ENCODE results near the gene MYLK.

Gene MYLK

DNA sequence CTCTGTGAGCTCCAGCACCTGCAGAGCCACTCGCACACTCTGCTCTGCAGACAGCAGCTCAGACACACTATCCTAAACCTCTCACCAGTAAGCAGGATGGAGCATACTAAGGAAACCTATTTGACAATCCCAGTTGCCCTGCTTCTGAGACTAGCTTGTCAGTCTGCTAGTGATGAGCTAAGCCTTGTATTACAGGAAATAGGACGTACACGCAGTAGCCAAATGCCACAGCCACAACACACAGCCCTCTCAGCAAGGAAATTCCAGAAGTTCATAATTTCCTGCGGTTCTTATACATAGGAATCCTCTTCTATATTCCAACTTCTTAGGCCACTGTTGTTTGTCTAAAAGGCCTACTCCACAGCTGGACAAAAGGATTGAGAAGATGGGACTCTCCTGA lies 74.5 kb downstream of the MYLK start:
- peaks cover 0 to 2% of the 10 kb centered on the region in 2 donors for H3K4me1 ChIP-seq (ENCODE audit: control insufficient read depth in 2 of 2, insufficient read depth in 1 of 2, low read depth in 1 of 2, low read length in 2 of 2)

DNA sequence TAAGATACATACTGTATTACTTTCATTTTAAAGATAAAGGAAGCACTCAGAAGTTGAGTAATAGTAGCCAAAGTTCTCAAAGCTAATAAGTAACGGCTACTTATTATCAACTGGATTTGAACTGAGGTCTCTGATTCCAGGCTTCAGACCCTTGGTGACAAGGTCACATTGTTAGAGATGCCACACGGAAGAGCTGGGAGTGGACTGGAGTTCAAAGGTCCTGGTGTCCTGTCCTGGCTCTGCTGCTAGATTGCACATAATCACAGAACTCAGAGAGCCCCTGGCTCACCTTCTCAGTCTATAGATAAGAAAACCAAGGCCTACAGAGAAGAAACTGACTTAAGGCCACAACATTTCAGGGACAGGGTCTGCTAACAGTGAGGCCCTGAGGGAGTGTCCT lies 75.3 kb downstream of the MYLK start:
- H2BK5ac ChIP-seq (ENCODE audit: low read length), result no peak overlapping the region
- no peak overlapping the region for H2BK12ac ChIP-seq (ENCODE audit: low read length)
- WGBS, 2 donors (ENCODE audit: extremely low coverage in 2 of 2, insufficient read length in 2 of 2, insufficient replicate concordance in 1 of 2), result no CpG with 5 or more reads among the region's 2 CpGs
- H2AFZ ChIP-seq (ENCODE audit: low read length), result no peak overlapping the region
- no peak overlapping the region for H2BK120ac ChIP-seq (ENCODE audit: low read depth, low read length)
- H3K27me3 ChIP-seq (ENCODE audit: control insufficient read depth in 3 of 3, insufficient read depth in 3 of 3, low read depth in 1 of 3, low read length in 3 of 3), result no peaks in the 10 kb centered on the region
- no peak overlapping the region for H3K27ac ChIP-seq (replicated peaks; ENCODE audit: low read length)
- no peak overlapping the region for H3K4me2 ChIP-seq (ENCODE audit: insufficient read depth, low read length, poor library complexity, severe bottlenecking)
- no peaks in the 10 kb centered on the region for H3K36me3 ChIP-seq (replicated peaks in 1 of 2; ENCODE audit: control insufficient read depth in 2 of 2, insufficient read depth in 2 of 2, low read length in 2 of 2)
- H3K14ac ChIP-seq (ENCODE audit: low read length), result no peak overlapping the region
- H2BK15ac ChIP-seq (ENCODE audit: low read length), result no peak overlapping the region
- H3K9me3 ChIP-seq (replicated peaks in 1 of 2; ENCODE audit: control insufficient read depth in 2 of 2, insufficient read depth in 1 of 2, low read depth in 1 of 2, low read length in 2 of 2), result peaks cover 0 to 2% of the 10 kb centered on the region in 2 donors
- H3K4me3 ChIP-seq (ENCODE audit: low read length in 2 of 2), result no peak overlapping the region
- no peak for DNase-seq (ENCODE audit: low spot score)
- H4K8ac ChIP-seq (ENCODE audit: low read depth, low read length), result no peak overlapping the region
- H2AK5ac ChIP-seq (ENCODE audit: low read depth, low read length), result no peak overlapping the region
- H3K9ac ChIP-seq (ENCODE audit: low read depth, low read length, poor library complexity), result no peak overlapping the region
- H3K4ac ChIP-seq (ENCODE audit: low read length), result no peak overlapping the region
- no peak overlapping the region for H3K18ac ChIP-seq (ENCODE audit: low read length)
- no peak overlapping the region for H3K23ac ChIP-seq (ENCODE audit: low read depth, low read length, poor library complexity)
- no peaks in the 10 kb centered on the region for H3K79me1 ChIP-seq (ENCODE audit: low read depth, low read length)
- H4K91ac ChIP-seq (ENCODE audit: low read depth, low read length, poor library complexity), result no peak overlapping the region
- peaks cover 0 to 2% of the 10 kb centered on the region in 2 donors for H3K4me1 ChIP-seq (ENCODE audit: control insufficient read depth in 2 of 2, insufficient read depth in 1 of 2, low read depth in 1 of 2, low read length in 2 of 2)

More for the DNA sequence above, 74.5 kb downstream of the MYLK start:
- Histone ChIP-seq H2BK12ac (ENCODE audit: low read length) (no peak overlapping the region), H3K23ac (ENCODE audit: low read depth, low read length, poor library complexity) (no peak overlapping the region), H3K79me1 (ENCODE audit: low read depth, low read length) (no peaks in the 10 kb centered on the region), H3K18ac (ENCODE audit: low read length) (no peak overlapping the region), H3K9ac (ENCODE audit: low read depth, low read length, poor library complexity) (no peak overlapping the region), H3K27me3 (ENCODE audit: control insufficient read depth in 3 of 3, insufficient read depth in 3 of 3, low read depth in 1 of 3, low read length in 3 of 3) (no peaks in the 10 kb centered on the region), H3K4me3 (ENCODE audit: low read length in 2 of 2) (no peak overlapping the region), H3K27ac (replicated peaks; ENCODE audit: low read length) (no peak overlapping the region), H2AFZ (ENCODE audit: low read length) (no peak overlapping the region), H2AK5ac (ENCODE audit: low read depth, low read length) (no peak overlapping the region), H3K14ac (ENCODE audit: low read length) (no peak overlapping the region), H4K8ac (ENCODE audit: low read depth, low read length) (no peak overlapping the region), H2BK15ac (ENCODE audit: low read length) (no peak overlapping the region), H3K4me2 (ENCODE audit: insufficient read depth, low read length, poor library complexity, severe bottlenecking) (no peak overlapping the region), H2BK120ac (ENCODE audit: low read depth, low read length) (no peak overlapping the region), H3K4ac (ENCODE audit: low read length) (no peak overlapping the region), H3K9me3 (replicated peaks in 1 of 2; ENCODE audit: control insufficient read depth in 2 of 2, insufficient read depth in 1 of 2, low read depth in 1 of 2, low read length in 2 of 2) (peaks cover 0 to 2% of the 10 kb centered on the region in 2 donors), H3K36me3 (replicated peaks in 1 of 2; ENCODE audit: control insufficient read depth in 2 of 2, insufficient read depth in 2 of 2, low read length in 2 of 2) (no peaks in the 10 kb centered on the region), H2BK5ac (ENCODE audit: low read length) (no peak overlapping the region), H4K91ac (ENCODE audit: low read depth, low read length, poor library complexity) (no peak overlapping the region)
- DNase-seq (ENCODE audit: low spot score), result no peak
- WGBS, 2 donors (ENCODE audit: extremely low coverage in 2 of 2, insufficient read length in 2 of 2, insufficient replicate concordance in 1 of 2), result no CpG with 5 or more reads among the region's 4 CpGs

DNA sequence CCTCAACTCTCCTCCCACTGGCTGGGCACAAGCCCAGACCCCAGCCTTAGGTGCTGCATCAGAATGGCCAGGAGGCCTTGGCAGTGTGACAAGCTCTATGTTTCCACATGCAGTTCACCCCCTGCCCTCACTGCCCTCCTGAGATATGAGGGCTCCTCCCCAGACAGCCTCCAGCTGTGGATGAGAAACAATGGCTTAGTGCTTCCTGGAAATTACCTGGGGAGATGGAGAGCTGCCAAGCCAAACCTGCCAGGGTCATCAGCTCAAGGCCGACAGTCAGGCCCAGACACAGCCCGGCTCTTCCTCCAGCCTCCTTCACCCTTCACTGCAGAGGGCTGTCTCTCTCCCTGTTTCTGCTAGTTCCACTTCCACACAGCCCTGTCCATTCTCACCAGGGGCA lies 76.3 kb downstream of the MYLK start:
- no peak overlapping the region for H3K23ac ChIP-seq (ENCODE audit: low read depth, low read length, poor library complexity)
- no CpG with 5 or more reads among the region's 2 CpGs for WGBS, 2 donors (ENCODE audit: extremely low coverage in 2 of 2, insufficient read length in 2 of 2, insufficient replicate concordance in 1 of 2)
- no peak overlapping the region for H3K14ac ChIP-seq (ENCODE audit: low read length)
- H3K9me3 ChIP-seq (replicated peaks in 1 of 2; ENCODE audit: control insufficient read depth in 2 of 2, insufficient read depth in 1 of 2, low read depth in 1 of 2, low read length in 2 of 2), result peaks cover 0 to 2% of the 10 kb centered on the region in 2 donors
- H3K27me3 ChIP-seq (ENCODE audit: control insufficient read depth in 3 of 3, insufficient read depth in 3 of 3, low read depth in 1 of 3, low read length in 3 of 3), result no peaks in the 10 kb centered on the region
- no peak overlapping the region for H3K9ac ChIP-seq (ENCODE audit: low read depth, low read length, poor library complexity)
- H2AK5ac ChIP-seq (ENCODE audit: low read depth, low read length), result no peak overlapping the region
- peaks cover 0 to 2% of the 10 kb centered on the region in 2 donors for H3K36me3 ChIP-seq (replicated peaks in 1 of 2; ENCODE audit: control insufficient read depth in 2 of 2, insufficient read depth in 2 of 2, low read length in 2 of 2)
- no peak overlapping the region for H3K4me2 ChIP-seq (ENCODE audit: insufficient read depth, low read length, poor library complexity, severe bottlenecking)
- DNase-seq (ENCODE audit: low spot score), result no peak
- H3K27ac ChIP-seq (replicated peaks; ENCODE audit: low read length), result no peak overlapping the region
- no peak overlapping the region for H4K91ac ChIP-seq (ENCODE audit: low read depth, low read length, poor library complexity)
- peaks cover 0 to 2% of the 10 kb centered on the region in 2 donors for H3K4me1 ChIP-seq (ENCODE audit: control insufficient read depth in 2 of 2, insufficient read depth in 1 of 2, low read depth in 1 of 2, low read length in 2 of 2)
- no peak overlapping the region for H4K8ac ChIP-seq (ENCODE audit: low read depth, low read length)
- H3K79me1 ChIP-seq (ENCODE audit: low read depth, low read length), result no peaks in the 10 kb centered on the region
- H2BK15ac ChIP-seq (ENCODE audit: low read length), result no peak overlapping the region
- H2BK120ac ChIP-seq (ENCODE audit: low read depth, low read length), result no peak overlapping the region
- H3K18ac ChIP-seq (ENCODE audit: low read length), result no peak overlapping the region
- no peak overlapping the region for H3K4ac ChIP-seq (ENCODE audit: low read length)
- H2BK5ac ChIP-seq (ENCODE audit: low read length), result no peak overlapping the region
- no peak overlapping the region for H3K4me3 ChIP-seq (ENCODE audit: low read length in 2 of 2)
- no peak overlapping the region for H2BK12ac ChIP-seq (ENCODE audit: low read length)
- H2AFZ ChIP-seq (ENCODE audit: low read length), result no peak overlapping the region

DNA sequence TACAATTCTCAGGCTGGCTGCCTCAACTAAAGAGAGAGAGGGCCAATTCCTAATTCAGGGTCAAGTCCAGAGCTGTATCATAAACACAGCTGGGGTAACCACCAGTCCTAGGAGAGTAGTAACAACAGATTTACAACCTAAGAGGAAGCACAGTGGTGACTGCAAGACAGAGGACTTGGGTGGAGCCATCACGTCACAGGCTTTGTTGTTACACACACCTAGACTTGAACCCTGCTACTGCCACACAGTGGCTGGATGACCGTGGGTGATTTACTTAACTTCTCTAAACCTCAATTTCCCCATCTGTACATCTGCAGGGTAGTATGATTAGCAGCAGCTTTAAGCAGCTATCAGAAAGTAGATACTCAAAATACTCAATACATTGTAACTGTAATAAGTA lies 78.6 kb downstream of the MYLK start:
- no peaks in the 10 kb centered on the region for H3K27me3 ChIP-seq (ENCODE audit: control insufficient read depth in 3 of 3, insufficient read depth in 3 of 3, low read depth in 1 of 3, low read length in 3 of 3)
- no peak overlapping the region for H3K23ac ChIP-seq (ENCODE audit: low read depth, low read length, poor library complexity)
- H2BK15ac ChIP-seq (ENCODE audit: low read length), result no peak overlapping the region
- H4K8ac ChIP-seq (ENCODE audit: low read depth, low read length), result no peak overlapping the region
- no peak overlapping the region for H3K14ac ChIP-seq (ENCODE audit: low read length)
- DNase-seq (ENCODE audit: low spot score), result no peak
- H3K4ac ChIP-seq (ENCODE audit: low read length), result no peak overlapping the region
- no peaks in the 10 kb centered on the region for H3K9me3 ChIP-seq (replicated peaks in 1 of 2; ENCODE audit: control insufficient read depth in 2 of 2, insufficient read depth in 1 of 2, low read depth in 1 of 2, low read length in 2 of 2)
- H2BK12ac ChIP-seq (ENCODE audit: low read length), result no peak overlapping the region
- no CpG with 5 or more reads among the region's 2 CpGs for WGBS, 2 donors (ENCODE audit: extremely low coverage in 2 of 2, insufficient read length in 2 of 2, insufficient replicate concordance in 1 of 2)
- no peak overlapping the region for H3K27ac ChIP-seq (replicated peaks; ENCODE audit: low read length)
- H2BK5ac ChIP-seq (ENCODE audit: low read length), result no peak overlapping the region
- no peaks in the 10 kb centered on the region for H3K79me1 ChIP-seq (ENCODE audit: low read depth, low read length)
- H2AK5ac ChIP-seq (ENCODE audit: low read depth, low read length), result no peak overlapping the region
- H2AFZ ChIP-seq (ENCODE audit: low read length), result no peak overlapping the region
- peaks cover 0 to 2% of the 10 kb centered on the region in 2 donors for H3K36me3 ChIP-seq (replicated peaks in 1 of 2; ENCODE audit: control insufficient read depth in 2 of 2, insufficient read depth in 2 of 2, low read length in 2 of 2)
- H3K18ac ChIP-seq (ENCODE audit: low read length), result no peak overlapping the region
- H2BK120ac ChIP-seq (ENCODE audit: low read depth, low read length), result no peak overlapping the region
- peaks cover 2 to 3% of the 10 kb centered on the region in 2 donors for H3K4me1 ChIP-seq (ENCODE audit: control insufficient read depth in 2 of 2, insufficient read depth in 1 of 2, low read depth in 1 of 2, low read length in 2 of 2)
- H3K4me3 ChIP-seq (ENCODE audit: low read length in 2 of 2), result no peak overlapping the region
- H4K91ac ChIP-seq (ENCODE audit: low read depth, low read length, poor library complexity), result no peak overlapping the region
- no peak overlapping the region for H3K4me2 ChIP-seq (ENCODE audit: insufficient read depth, low read length, poor library complexity, severe bottlenecking)
- no peak overlapping the region for H3K9ac ChIP-seq (ENCODE audit: low read depth, low read length, poor library complexity)

All from neuronal stem cell (in vitro differentiated cells).